Activated B cell treated with CpG ODN at 0.5 μM for 24 hours (primary cell): ENCODE results near the gene ZNF267. TPM values are rescaled to one million over a fixed set of nuclear protein-coding genes. Genes with fewer than 3 reads are reported as not detected.

Experiments
- ATAC-seq: fragments of 200-7000 bp; cut with Tn5 transposase; one replicate; pipeline ENCODE4 v1.10.0; 2021; ENCODE audit warnings: low read depth, mild to moderate bottlenecking, moderate library complexity
- CTCF ChIA-PET: fragments of 350-600 bp; sonication (Branson Sonifier 250); formaldehyde crosslinking; loops from one replicate; lab custom pipeline; 2021; ENCODE audit warnings: antibody characterized with exemption; lab: Charles Lee
- POLR2A ChIA-PET: fragments of 350-600 bp; sonication (Branson Sonifier 250); formaldehyde crosslinking; loops from one replicate; lab custom pipeline; 2021; ENCODE audit warnings: antibody characterized with exemption; lab: Charles Lee
- DNase-seq: peaks from one replicate; pipeline ENCODE4 v3.0.0; 2022
- H3K27ac Mint-ChIP-seq: one replicate; pipeline ENCODE4 v1.8.0; 2020; ENCODE audit warnings: mixed read lengths
- H3K27me3 Mint-ChIP-seq: one replicate; pipeline ENCODE4 v1.8.0; 2021; ENCODE audit warnings: mixed read lengths
- H3K36me3 Mint-ChIP-seq: one replicate; pipeline ENCODE4 v1.8.0; 2021; ENCODE audit warnings: low read depth, mixed read lengths
- H3K4me1 Mint-ChIP-seq: one replicate; pipeline ENCODE4 v1.8.0; 2021; ENCODE audit warnings: mixed read lengths
- H3K4me3 Mint-ChIP-seq: one replicate; pipeline ENCODE4 v1.8.0; 2020; ENCODE audit warnings: mild to moderate bottlenecking, mixed read lengths
- H3K9me3 Mint-ChIP-seq: one replicate; pipeline ENCODE4 v1.8.0; 2020; ENCODE audit warnings: mixed read lengths
- CTCF ChIP-seq: fragments of 200-600 bp; IDR thresholded peaks from one replicate; pipeline ENCODE4 v1.8.0; 2022; ENCODE audit warnings: antibody characterized with exemption, mild to moderate bottlenecking
- intact Hi-C: fragments of 100-400 bp; cut with micrococcal nuclease; formaldehyde crosslinking; loops from one replicate; pipeline ENCODE4 v1.15.1; 2024
- total RNA-seq: library from RNA; stranded (reverse); gene quantifications from 2 replicates; pipeline ENCODE4 v1.2.3, GENCODE V29; 2022

ZNF267 gene
- total RNA-seq, 1 donor from 2014 or later = 99.0 TPM

- H3K9me3 Mint-ChIP-seq = no peaks in the 10 kb centered on the region
- peak overlapping the region; percentile 83 for H3K4me3 Mint-ChIP-seq
- DNase-seq = no peak
- H3K27me3 Mint-ChIP-seq = no peaks in the 10 kb centered on the region
- ChIA-PET CTCF (interaction anchor here (2.0 kb wide), 1 partner anchor 9 kb away, joined by 8 read pairs; no protein-coding TSS in a partner anchor), POLR2A (interaction anchor here (0.6 to 1.6 kb wide), 9 partner anchors 9 to 760 kb away, joined by 3 to 10 read pairs (median 4); partner anchors contain the start of genes FUS and KAT8)
- no peak for ATAC-seq
- H3K36me3 Mint-ChIP-seq = peaks cover 80% of the 10 kb centered on the region
- peak overlapping the region; percentile 87 for H3K27ac Mint-ChIP-seq
- intact Hi-C loops = loop anchor here (1.0 to 10.0 kb wide), 5 partner anchors 9 to 923 kb away; partner anchors contain the start of gene SETD1A
- H3K4me1 Mint-ChIP-seq = peaks cover 81% of the 10 kb centered on the region
- TF ChIP-seq CTCF = no peak
These were observed 4.5 kb downstream of the ZNF267 start for GRCh38 chr16:31877876-31878642.

DNA sequence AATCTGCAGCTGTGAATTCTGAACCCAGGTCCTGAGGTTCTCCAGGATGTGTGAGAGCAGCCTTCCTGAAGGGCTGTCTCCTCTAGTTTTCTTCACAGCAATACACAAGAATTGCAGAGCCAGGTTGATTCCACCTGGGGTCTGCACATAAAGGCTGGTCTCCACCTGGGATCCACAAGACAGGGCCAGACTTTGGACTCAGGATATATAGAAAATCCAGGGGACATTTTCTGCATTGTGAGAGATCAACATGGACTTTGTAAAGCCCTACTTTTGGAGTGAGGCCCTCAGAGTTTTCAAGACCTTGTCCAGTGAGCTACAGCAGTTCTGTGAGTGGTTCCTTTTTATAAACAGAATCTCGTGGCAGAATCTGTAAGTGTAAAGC is 6.3 kb downstream of the ZNF267 start:
- Mint-ChIP-seq H3K9me3 (no peaks in the 10 kb centered on the region), H3K27ac (peak overlapping the region; percentile 59), H3K27me3 (no peaks in the 10 kb centered on the region), H3K4me3 (no peak overlapping the region), H3K36me3 (peaks cover 83% of the 10 kb centered on the region), H3K4me1 (peaks cover 78% of the 10 kb centered on the region)
- intact Hi-C loops = loop anchor here (5.0 to 10.0 kb wide), 4 partner anchors 37 to 925 kb away; partner anchors contain the start of gene SETD1A
- ATAC-seq (no peak), DNase-seq (no peak)
- ChIA-PET CTCF (interaction anchor here (2.2 kb wide), 1 partner anchor 12 kb away, joined by 6 read pairs; no protein-coding TSS in a partner anchor), POLR2A (interaction anchor here (0.6 kb wide), 1 partner anchor 864 kb away, joined by 6 read pairs; no protein-coding TSS in a partner anchor)
- TF ChIP-seq CTCF = no peak

DNA sequence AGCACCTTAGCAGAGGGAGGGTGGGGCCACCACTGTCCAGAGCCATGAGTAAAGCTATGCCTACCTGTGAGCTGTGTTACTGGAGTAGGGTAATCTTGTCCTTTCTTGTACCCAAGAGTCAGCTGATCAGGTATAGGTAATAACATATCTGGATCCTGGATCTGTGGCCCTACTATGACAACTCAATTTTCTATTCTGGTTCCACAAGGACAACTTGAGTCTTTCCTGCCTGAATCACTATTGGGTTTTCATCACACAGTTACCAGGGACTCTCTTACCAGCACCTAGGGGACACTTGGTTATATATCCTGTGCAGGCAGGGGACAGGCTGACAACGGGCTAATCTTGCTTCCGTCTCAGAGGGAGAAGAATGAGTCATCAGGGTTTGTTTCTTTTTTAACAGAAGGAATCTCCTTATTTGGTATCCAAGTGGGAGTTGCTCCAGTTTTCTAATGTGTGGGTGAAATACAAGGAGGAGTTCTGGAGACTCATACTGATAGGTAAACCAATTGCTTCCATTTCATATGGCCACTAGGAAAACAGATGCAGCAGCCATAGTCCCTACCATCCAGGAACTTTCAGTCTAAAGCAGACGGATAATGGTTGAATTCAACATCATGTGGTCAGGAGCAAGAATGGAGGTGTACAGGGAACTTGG is 6.8 kb downstream of the ZNF267 start:
- Mint-ChIP-seq H3K4me3 (peak overlapping the region; percentile 9), H3K36me3 (peaks cover 84% of the 10 kb centered on the region), H3K4me1 (peaks cover 76% of the 10 kb centered on the region), H3K27ac (peak overlapping the region; percentile 59), H3K9me3 (no peaks in the 10 kb centered on the region), H3K27me3 (no peaks in the 10 kb centered on the region)
- ATAC-seq = peak; percentile 43
- DNase-seq = no peak
- ChIA-PET POLR2A (interaction anchor here (0.6 kb wide), 1 partner anchor 865 kb away, joined by 6 read pairs; no protein-coding TSS in a partner anchor), CTCF (interaction anchor here (2.2 kb wide), 1 partner anchor 12 kb away, joined by 6 read pairs; no protein-coding TSS in a partner anchor)
- no peak for TF ChIP-seq CTCF
- intact Hi-C loops = no loop called here

- no peak for ATAC-seq
- Mint-ChIP-seq H3K4me3 (no peak overlapping the region), H3K27me3 (no peaks in the 10 kb centered on the region), H3K9me3 (peaks cover 5% of the 10 kb centered on the region), H3K27ac (no peak overlapping the region), H3K4me1 (peaks cover 49% of the 10 kb centered on the region), H3K36me3 (peaks cover 87% of the 10 kb centered on the region)
- ChIA-PET POLR2A (no interaction called here), CTCF (no interaction called here)
- no peak for TF ChIP-seq CTCF
- intact Hi-C loops = no loop called here
- DNase-seq = no peak
These were observed 12.6 kb downstream of the ZNF267 start for GRCh38 chr16:31886227-31886626.
